ENCODE measurements around the gene HSD11B1L. TPM values are rescaled to one million over a fixed set of nuclear protein-coding genes. Genes with fewer than 3 reads are reported as not detected.

The HSD11B1L gene
- total RNA-seq, 4 donors from 2014 or later, result 7.5 to 23.7 (median 11.6) TPM

DNA sequence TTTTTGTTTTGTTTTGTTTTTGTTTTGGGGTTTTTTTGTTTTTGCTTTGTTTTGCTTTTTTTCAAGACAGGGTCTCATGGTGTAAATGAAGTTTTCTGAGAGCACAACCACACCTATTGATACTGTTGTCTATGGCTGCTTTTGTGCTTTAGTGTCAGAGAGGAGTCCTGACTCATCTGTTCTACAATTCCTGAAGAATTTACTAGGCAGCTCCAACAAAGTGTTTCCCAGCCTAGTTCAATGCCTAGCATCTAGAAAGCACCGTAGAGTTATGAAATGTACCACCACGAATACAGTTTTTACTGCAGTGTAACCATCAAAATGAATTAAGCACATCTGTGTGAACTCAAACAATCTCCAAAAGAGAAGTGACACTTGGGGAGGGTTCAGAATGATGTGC lies 36.8 kb upstream of the HSD11B1L start:
- no peaks in the 10 kb centered on the region for H3K9me3 ChIP-seq
- H3K4me3 ChIP-seq, result no peak overlapping the region
- H3K27me3 ChIP-seq, result no peaks in the 10 kb centered on the region
- no peak for TF ChIP-seq EP300 (IDR thresholded peaks at IDR 0.05)
- TF ChIP-seq POLR2A (IDR thresholded peaks at IDR 0.05), result no peak
- TF ChIP-seq, protein P1, sequence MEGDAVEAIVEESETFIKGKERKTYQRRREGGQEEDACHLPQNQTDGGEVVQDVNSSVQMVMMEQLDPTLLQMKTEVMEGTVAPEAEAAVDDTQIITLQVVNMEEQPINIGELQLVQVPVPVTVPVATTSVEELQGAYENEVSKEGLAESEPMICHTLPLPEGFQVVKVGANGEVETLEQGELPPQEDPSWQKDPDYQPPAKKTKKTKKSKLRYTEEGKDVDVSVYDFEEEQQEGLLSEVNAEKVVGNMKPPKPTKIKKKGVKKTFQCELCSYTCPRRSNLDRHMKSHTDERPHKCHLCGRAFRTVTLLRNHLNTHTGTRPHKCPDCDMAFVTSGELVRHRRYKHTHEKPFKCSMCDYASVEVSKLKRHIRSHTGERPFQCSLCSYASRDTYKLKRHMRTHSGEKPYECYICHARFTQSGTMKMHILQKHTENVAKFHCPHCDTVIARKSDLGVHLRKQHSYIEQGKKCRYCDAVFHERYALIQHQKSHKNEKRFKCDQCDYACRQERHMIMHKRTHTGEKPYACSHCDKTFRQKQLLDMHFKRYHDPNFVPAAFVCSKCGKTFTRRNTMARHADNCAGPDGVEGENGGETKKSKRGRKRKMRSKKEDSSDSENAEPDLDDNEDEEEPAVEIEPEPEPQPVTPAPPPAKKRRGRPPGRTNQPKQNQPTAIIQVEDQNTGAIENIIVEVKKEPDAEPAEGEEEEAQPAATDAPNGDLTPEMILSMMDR (IDR thresholded peaks at IDR 0.05), result no peak
- no peak overlapping the region for H3K27ac ChIP-seq
- DNase-seq (ENCODE audit: low spot score in 2 of 2), result no peak
- 83 to 92% methylated on average over 2 of the region's 2 CpGs for WGBS, 2 donors
- peaks cover 0 to 68% (median 15%) of the 10 kb centered on the region in 3 donors for H3K36me3 ChIP-seq
- peaks cover 0 to 5% (median 0%) of the 10 kb centered on the region in 4 donors for H3K4me1 ChIP-seq

- Histone ChIP-seq H3K27me3 (no peaks in the 10 kb centered on the region), H3K36me3 (peaks cover under 1 to 78% (median 20%) of the 10 kb centered on the region in 3 donors), H3K4me3 (no peak overlapping the region), H3K27ac (no peak overlapping the region), H3K4me1 (peaks cover 0 to 5% (median 0%) of the 10 kb centered on the region in 4 donors), H3K9me3 (no peaks in the 10 kb centered on the region)
- no peak for DNase-seq (ENCODE audit: low spot score in 2 of 2)
- TF ChIP-seq, protein P1 (IDR thresholded peaks at IDR 0.05), result no peak
- TF ChIP-seq POLR2A (IDR thresholded peaks at IDR 0.05) (no peak), EP300 (IDR thresholded peaks at IDR 0.05) (no peak)
- 90 to 91% methylated on average over 5 of the region's 5 CpGs for WGBS, 2 donors
Measured at GRCh38 chr19:5645409-5645808, 35.4 kb upstream of the HSD11B1L start.

DNA sequence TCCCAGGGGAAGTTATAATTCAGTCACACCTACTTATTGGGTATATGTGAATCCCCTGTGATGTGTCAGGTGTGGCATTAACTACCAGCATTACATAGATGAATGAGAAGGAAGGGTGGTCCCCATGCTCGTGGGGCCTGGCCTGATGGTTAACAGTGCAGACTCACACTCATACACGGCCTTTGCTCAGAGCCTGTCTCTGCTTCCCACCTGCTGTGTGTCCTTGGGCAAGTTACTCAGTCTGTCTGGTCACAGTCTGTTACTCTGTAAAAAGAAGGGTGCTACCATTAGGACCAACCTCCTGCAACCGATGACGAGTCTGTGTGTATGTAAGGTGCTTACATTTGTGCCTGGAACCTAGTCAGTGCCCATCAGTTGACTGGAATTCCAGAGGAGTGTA lies 34.1 kb upstream of the HSD11B1L start:
- H3K4me1 ChIP-seq, result peaks cover 0 to 5% (median 0%) of the 10 kb centered on the region in 4 donors
- TF ChIP-seq POLR2A (IDR thresholded peaks at IDR 0.05) (no peak), EP300 (IDR thresholded peaks at IDR 0.05) (no peak)
- TF ChIP-seq, protein P1 (IDR thresholded peaks at IDR 0.05), result no peak
- 80 to 84% methylated on average over 3 to 4 of the region's 4 CpGs for WGBS, 2 donors
- no peak overlapping the region for H3K27ac ChIP-seq
- no peaks in the 10 kb centered on the region for H3K27me3 ChIP-seq
- no peak overlapping the region for H3K4me3 ChIP-seq
- peaks cover 5 to 89% (median 29%) of the 10 kb centered on the region in 3 donors for H3K36me3 ChIP-seq
- H3K9me3 ChIP-seq, result no peaks in the 10 kb centered on the region
- DNase-seq (ENCODE audit: low spot score in 2 of 2), result no peak

DNA sequence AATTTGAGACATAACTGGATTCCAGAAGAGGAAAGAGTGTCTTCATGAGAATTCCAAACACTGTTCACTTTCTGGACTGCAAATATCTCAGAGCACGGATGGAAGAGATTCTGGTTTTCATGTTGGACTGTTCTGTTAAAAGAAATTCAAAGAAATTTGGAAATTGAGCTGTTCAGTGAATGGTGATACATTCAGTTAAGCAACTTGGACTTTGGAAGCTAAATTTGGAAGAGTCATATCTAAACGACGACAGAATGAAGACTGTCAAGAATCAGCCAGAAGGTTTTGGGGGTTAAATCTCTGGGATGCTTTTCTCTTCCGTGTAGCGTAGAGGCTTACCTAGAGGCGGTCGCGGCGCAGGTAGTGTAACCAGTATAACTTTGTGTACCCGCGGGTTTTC lies 32.4 kb upstream of the HSD11B1L start:
- no peak for DNase-seq (ENCODE audit: low spot score in 2 of 2)
- Histone ChIP-seq H3K9me3 (no peaks in the 10 kb centered on the region), H3K27ac (no peak overlapping the region), H3K36me3 (peaks cover 5 to 90% (median 39%) of the 10 kb centered on the region in 3 donors), H3K27me3 (no peaks in the 10 kb centered on the region), H3K4me3 (no peak overlapping the region), H3K4me1 (no peaks in the 10 kb centered on the region)
- TF ChIP-seq, protein P1 (IDR thresholded peaks at IDR 0.05), result no peak
- TF ChIP-seq EP300 (IDR thresholded peaks at IDR 0.05) (no peak), POLR2A (IDR thresholded peaks at IDR 0.05) (no peak)
- WGBS, 2 donors, result 92 to 95% methylated on average over 11 of the region's 11 CpGs

GRCh38 chr19:5651361-5651760 lies 29.5 kb upstream of the HSD11B1L start:
- DNase-seq (ENCODE audit: low spot score in 2 of 2), result no peak
- 89 to 94% methylated on average over 5 of the region's 5 CpGs for WGBS, 2 donors
- Histone ChIP-seq H3K27ac (no peak overlapping the region), H3K9me3 (no peaks in the 10 kb centered on the region), H3K4me3 (no peak overlapping the region), H3K36me3 (peaks cover 5 to 93% (median 43%) of the 10 kb centered on the region in 3 donors), H3K27me3 (no peaks in the 10 kb centered on the region), H3K4me1 (no peaks in the 10 kb centered on the region)
- TF ChIP-seq, protein P1 (IDR thresholded peaks at IDR 0.05), result no peak
- TF ChIP-seq POLR2A (IDR thresholded peaks at IDR 0.05) (no peak), EP300 (IDR thresholded peaks at IDR 0.05) (no peak)

Measured in tibial nerve (tissue), 4 donors.